ENCODE measurements around the gene CDK5RAP3.

Gene CDK5RAP3

DNA sequence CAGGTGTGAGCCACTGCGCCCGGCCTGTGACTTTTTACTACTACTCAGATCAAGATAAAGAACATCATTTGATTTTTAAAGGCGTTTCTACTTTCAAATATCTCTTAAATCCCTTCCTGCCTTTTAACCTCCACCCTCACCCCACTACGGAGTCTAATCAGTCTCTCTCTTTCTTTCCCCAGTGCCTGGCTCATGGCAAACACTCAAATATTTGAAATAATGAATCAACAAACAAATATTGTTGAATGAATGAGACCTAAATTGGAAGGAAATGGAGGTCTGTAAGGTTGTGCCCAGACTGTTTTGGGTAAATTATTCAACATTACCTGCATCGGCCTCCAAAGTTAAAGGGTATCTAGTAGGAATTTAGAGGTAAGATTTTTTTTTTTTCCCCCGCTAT, 52.0 kb downstream of the CDK5RAP3 start:
- no peak for DNase-seq (ENCODE audit: low read depth)

DNA sequence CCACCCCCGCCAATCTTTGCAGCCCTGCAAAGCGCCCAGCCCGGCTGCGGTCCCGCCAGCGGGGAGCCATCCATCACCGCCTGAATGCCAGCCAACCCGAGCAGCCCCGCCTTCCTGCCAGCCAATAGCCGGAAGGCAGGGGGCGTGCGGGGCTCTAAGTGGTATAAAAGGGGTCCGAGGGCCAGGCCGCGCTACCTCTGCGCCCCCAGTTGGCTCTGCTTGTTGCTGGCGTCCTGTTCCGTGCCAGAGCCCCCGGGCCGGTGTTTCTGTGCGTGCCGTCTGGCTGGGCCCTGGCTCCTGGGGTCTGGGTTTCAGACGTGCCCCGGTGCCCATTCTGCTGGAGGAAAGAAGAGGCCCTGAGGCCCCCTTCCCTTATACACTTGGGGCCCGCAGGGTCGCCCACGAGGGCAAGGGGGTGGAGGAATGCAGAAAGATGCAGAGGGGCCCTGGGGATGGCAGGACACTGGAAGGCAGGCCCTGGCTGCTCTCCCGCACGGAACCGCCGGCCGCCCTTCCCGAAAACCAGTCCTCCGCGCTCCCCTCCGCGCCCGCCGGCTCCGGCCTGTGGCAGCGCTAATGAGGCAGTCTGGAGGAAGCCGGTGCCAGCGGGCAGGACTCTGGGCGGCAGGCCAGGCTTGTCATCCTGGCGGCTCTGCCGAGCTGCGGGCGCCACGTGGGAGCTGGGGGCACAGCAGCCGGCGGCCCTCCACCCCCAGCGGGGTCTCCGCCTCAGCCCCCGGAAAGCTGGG, 52.7 kb downstream of the CDK5RAP3 start:
- no peak for DNase-seq (ENCODE audit: low read depth)

More for the DNA sequence above, 52.0 kb downstream of the CDK5RAP3 start:
- no peak overlapping the region for H3K4me3 ChIP-seq (ENCODE audit: low read depth, low read length)
- TF ChIP-seq CTCF (conservative IDR thresholded peaks at IDR 0.05; ENCODE audit: low read depth, low read length): no peak

DNA sequence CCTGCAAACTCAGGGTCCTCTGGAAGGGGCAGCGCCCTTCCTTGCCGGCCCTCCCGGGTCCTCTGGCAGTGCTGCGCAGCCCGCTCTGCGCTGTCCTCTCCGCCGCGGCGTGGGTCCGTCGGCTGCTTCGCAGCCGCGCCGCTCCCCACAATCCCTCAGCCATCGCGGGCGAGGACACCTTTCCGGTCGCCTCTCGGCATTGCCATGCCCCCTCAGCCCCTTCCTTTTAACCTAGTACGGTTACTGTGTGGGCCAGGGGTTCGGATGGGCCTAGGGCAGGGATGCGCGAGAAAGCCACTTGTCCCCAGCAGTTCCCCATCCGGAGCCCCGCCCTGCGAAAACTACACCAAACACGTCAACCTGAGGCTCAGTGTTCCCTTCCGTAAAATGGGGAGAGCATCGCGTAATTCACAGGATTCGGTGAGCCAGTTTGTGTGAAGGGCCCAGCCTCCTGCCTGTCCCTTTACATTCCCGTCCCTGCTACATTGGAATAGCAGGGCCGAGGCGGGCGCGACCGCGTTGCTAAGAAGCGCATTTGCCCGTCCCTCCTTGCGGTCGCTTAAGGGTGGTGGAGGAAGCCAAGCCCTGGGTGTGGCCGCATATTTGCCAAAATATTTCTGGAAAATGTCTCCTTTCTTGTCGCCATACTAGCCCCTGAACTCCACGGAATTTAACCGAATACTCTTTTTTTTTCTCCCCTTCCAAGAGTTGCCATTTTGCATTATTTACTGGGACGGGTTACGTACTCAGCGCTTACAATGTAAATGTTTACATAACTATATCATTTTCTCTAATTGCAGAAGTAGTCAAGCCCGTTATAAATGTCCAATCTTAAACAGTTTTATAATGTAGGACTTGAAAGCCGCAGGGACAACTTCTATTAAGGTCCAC, 53.5 kb downstream of the CDK5RAP3 start:
- TF ChIP-seq CTCF (conservative IDR thresholded peaks at IDR 0.05; ENCODE audit: low read depth, low read length): no peak
- DNase-seq (ENCODE audit: low read depth): no peak
- H3K4me3 ChIP-seq (ENCODE audit: low read depth, low read length): peak overlapping the region; percentile 51

More for the DNA sequence above, 52.7 kb downstream of the CDK5RAP3 start:
- no peak for TF ChIP-seq CTCF (conservative IDR thresholded peaks at IDR 0.05; ENCODE audit: low read depth, low read length)
- peak overlapping the region; percentile 51 for H3K4me3 ChIP-seq (ENCODE audit: low read depth, low read length)

GRCh38 chr17:48025040-48025903, 54.4 kb downstream of the CDK5RAP3 start:
- TF ChIP-seq CTCF (conservative IDR thresholded peaks at IDR 0.05; ENCODE audit: low read depth, low read length): peak; percentile 82
- peak overlapping the region; percentile 57 for H3K4me3 ChIP-seq (ENCODE audit: low read depth, low read length)

DNA sequence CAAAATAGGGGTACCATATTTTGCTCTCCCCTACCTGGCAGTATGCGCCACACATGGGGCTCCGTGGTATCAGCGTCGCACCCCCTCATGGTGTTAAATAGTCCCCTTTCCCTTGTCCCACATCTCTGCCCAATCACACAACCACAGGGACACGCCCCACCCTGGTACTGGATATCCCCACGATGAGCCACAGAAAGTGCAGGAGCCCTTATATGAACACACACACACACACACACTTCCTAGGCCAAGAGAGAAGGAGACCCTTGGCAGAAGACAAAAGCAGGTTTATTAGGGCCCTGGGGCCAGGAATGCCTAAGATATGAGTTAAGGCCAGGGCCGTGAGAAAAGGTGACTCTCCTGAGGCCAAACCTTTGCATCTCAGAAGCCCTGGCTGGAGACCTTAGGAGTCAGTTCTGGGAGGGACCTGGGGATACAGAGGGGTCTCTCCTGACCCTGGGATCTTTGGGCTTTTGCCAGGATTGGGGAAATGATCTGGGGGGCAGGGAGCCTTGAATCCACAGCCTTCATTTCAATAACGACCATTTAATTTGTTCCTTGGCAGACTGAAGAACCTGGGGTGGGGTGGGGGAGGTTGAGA, 55.1 kb downstream of the CDK5RAP3 start:
- H3K4me3 ChIP-seq (ENCODE audit: low read depth, low read length): no peak overlapping the region
- TF ChIP-seq CTCF (conservative IDR thresholded peaks at IDR 0.05; ENCODE audit: low read depth, low read length): no peak
- no peak for DNase-seq (ENCODE audit: low read depth)

More at GRCh38 chr17:48025040-48025903, 54.4 kb downstream of the CDK5RAP3 start:
- DNase-seq (ENCODE audit: low read depth): peak; percentile 98

Data from choroid plexus epithelial cell (primary cell).